ENCODE measurements around the gene WAS.

WAS gene

GRCh38 chrX:48711162-48711928 is 27.7 kb downstream of the WAS start:
- Histone ChIP-seq H3K9me3 (no peaks in the 10 kb centered on the region), H3K36me3 (replicated peaks) (peaks cover 30% of the 10 kb centered on the region), H3K27me3 (ENCODE audit: low read depth) (no peaks in the 10 kb centered on the region), H3K4me3 (no peak overlapping the region), H3K4me1 (no peaks in the 10 kb centered on the region)
- in situ Hi-C loops (cut with MboI; ENCODE audit: low sequenced_read_pairs), result no loop called here
- no peak for DNase-seq (ENCODE audit: low spot score in 2 of 2)

- in situ Hi-C loops (cut with MboI; ENCODE audit: low sequenced_read_pairs), result no loop called here
- Histone ChIP-seq H3K9me3 (no peaks in the 10 kb centered on the region), H3K4me3 (no peak overlapping the region), H3K27me3 (ENCODE audit: low read depth) (no peaks in the 10 kb centered on the region), H3K4me1 (no peaks in the 10 kb centered on the region), H3K36me3 (replicated peaks) (peaks cover 23% of the 10 kb centered on the region)
- DNase-seq (ENCODE audit: low spot score in 2 of 2), result no peak
These were observed 28.4 kb downstream of the WAS start for GRCh38 chrX:48711929-48712505.

GRCh38 chrX:48713847-48714246 is 30.2 kb downstream of the WAS start:
- Histone ChIP-seq H3K9me3 (no peaks in the 10 kb centered on the region), H3K4me1 (no peaks in the 10 kb centered on the region), H3K36me3 (replicated peaks) (peaks cover 5% of the 10 kb centered on the region; the same call in 1 of the 2 replicates), H3K4me3 (no peak overlapping the region), H3K27me3 (ENCODE audit: low read depth) (no peaks in the 10 kb centered on the region)
- in situ Hi-C loops (cut with MboI; ENCODE audit: low sequenced_read_pairs), result no loop called here
- no peak for DNase-seq (ENCODE audit: low spot score in 2 of 2)

GRCh38 chrX:48714573-48714972 is 31.0 kb downstream of the WAS start:
- no peak for DNase-seq (ENCODE audit: low spot score in 2 of 2)
- Histone ChIP-seq H3K27me3 (ENCODE audit: low read depth) (no peaks in the 10 kb centered on the region), H3K4me1 (no peaks in the 10 kb centered on the region), H3K36me3 (replicated peaks) (no peaks in the 10 kb centered on the region), H3K9me3 (no peaks in the 10 kb centered on the region), H3K4me3 (no peak overlapping the region)
- in situ Hi-C loops (cut with MboI; ENCODE audit: low sequenced_read_pairs), result no loop called here

- Histone ChIP-seq H3K9me3 (no peaks in the 10 kb centered on the region), H3K36me3 (replicated peaks) (no peaks in the 10 kb centered on the region), H3K27me3 (ENCODE audit: low read depth) (no peaks in the 10 kb centered on the region), H3K4me3 (no peak overlapping the region), H3K4me1 (no peaks in the 10 kb centered on the region)
- in situ Hi-C loops (cut with MboI; ENCODE audit: low sequenced_read_pairs), result no loop called here
- DNase-seq (ENCODE audit: low spot score in 2 of 2), result no peak
These were observed 31.5 kb downstream of the WAS start for GRCh38 chrX:48715072-48715471.

GRCh38 chrX:48715876-48716502 is 32.4 kb downstream of the WAS start:
- no peak overlapping the region for H3K4me3 ChIP-seq
- no peak for DNase-seq (ENCODE audit: low spot score in 2 of 2)
- no peaks in the 10 kb centered on the region for H3K9me3 ChIP-seq
- in situ Hi-C loops (cut with MboI; ENCODE audit: low sequenced_read_pairs), result no loop called here
- H3K27me3 ChIP-seq (ENCODE audit: low read depth), result no peaks in the 10 kb centered on the region
- no peaks in the 10 kb centered on the region for H3K36me3 ChIP-seq (replicated peaks)
- H3K4me1 ChIP-seq, result no peaks in the 10 kb centered on the region

GRCh38 chrX:48719958-48720357 is 36.4 kb downstream of the WAS start:
- in situ Hi-C loops (cut with MboI; ENCODE audit: low sequenced_read_pairs), result no loop called here
- DNase-seq (ENCODE audit: low spot score in 2 of 2), result no peak
- no peaks in the 10 kb centered on the region for H3K36me3 ChIP-seq (replicated peaks)

GRCh38 chrX:48720577-48721250 is 37.1 kb downstream of the WAS start:
- Histone ChIP-seq H3K4me3 (no peak overlapping the region), H3K4me1 (no peaks in the 10 kb centered on the region), H3K9me3 (no peaks in the 10 kb centered on the region), H3K36me3 (replicated peaks) (no peaks in the 10 kb centered on the region), H3K27me3 (ENCODE audit: low read depth) (no peaks in the 10 kb centered on the region)
- in situ Hi-C loops (cut with MboI; ENCODE audit: low sequenced_read_pairs), result no loop called here
- DNase-seq (ENCODE audit: low spot score in 2 of 2), result no peak

More at GRCh38 chrX:48719958-48720357, 36.4 kb downstream of the WAS start:
- Histone ChIP-seq H3K4me1 (no peaks in the 10 kb centered on the region), H3K4me3 (no peak overlapping the region), H3K27me3 (ENCODE audit: low read depth) (no peaks in the 10 kb centered on the region), H3K9me3 (no peaks in the 10 kb centered on the region)

- in situ Hi-C loops (cut with MboI; ENCODE audit: low sequenced_read_pairs), result no loop called here
- H3K9me3 ChIP-seq, result no peaks in the 10 kb centered on the region
- no peaks in the 10 kb centered on the region for H3K27me3 ChIP-seq (ENCODE audit: low read depth)
These were observed 38.3 kb downstream of the WAS start for GRCh38 chrX:48721916-48722315.

GRCh38 chrX:48726596-48726995 is 43.0 kb downstream of the WAS start:
- no peaks in the 10 kb centered on the region for H3K36me3 ChIP-seq (replicated peaks)
- no peaks in the 10 kb centered on the region for H3K9me3 ChIP-seq
- no peak overlapping the region for H3K4me3 ChIP-seq
- no peak for DNase-seq (ENCODE audit: low spot score in 2 of 2)
- in situ Hi-C loops (cut with MboI; ENCODE audit: low sequenced_read_pairs), result no loop called here
- H3K27me3 ChIP-seq (ENCODE audit: low read depth), result no peaks in the 10 kb centered on the region
- no peaks in the 10 kb centered on the region for H3K4me1 ChIP-seq

More at GRCh38 chrX:48721916-48722315, 38.3 kb downstream of the WAS start:
- Histone ChIP-seq H3K4me3 (no peak overlapping the region), H3K36me3 (replicated peaks) (no peaks in the 10 kb centered on the region), H3K4me1 (no peaks in the 10 kb centered on the region)
- no peak for DNase-seq (ENCODE audit: low spot score in 2 of 2)

- Histone ChIP-seq H3K4me3 (no peak overlapping the region), H3K9me3 (no peaks in the 10 kb centered on the region), H3K27me3 (ENCODE audit: low read depth) (no peaks in the 10 kb centered on the region), H3K4me1 (no peaks in the 10 kb centered on the region), H3K36me3 (replicated peaks) (no peaks in the 10 kb centered on the region)
- in situ Hi-C loops (cut with MboI; ENCODE audit: low sequenced_read_pairs), result no loop called here
- DNase-seq (ENCODE audit: low spot score in 2 of 2), result no peak
These were observed 45.1 kb downstream of the WAS start for GRCh38 chrX:48728653-48729052.

- peak overlapping the region; percentile 58 for H3K4me3 ChIP-seq
- in situ Hi-C loops (cut with MboI; ENCODE audit: low sequenced_read_pairs), result no loop called here
- no peaks in the 10 kb centered on the region for H3K9me3 ChIP-seq
- no peak for DNase-seq (ENCODE audit: low spot score in 2 of 2)
- H3K4me1 ChIP-seq, result peaks cover 7% of the 10 kb centered on the region
- no peaks in the 10 kb centered on the region for H3K36me3 ChIP-seq (replicated peaks)
- no peaks in the 10 kb centered on the region for H3K27me3 ChIP-seq (ENCODE audit: low read depth)
These were observed 52.7 kb downstream of the WAS start for GRCh38 chrX:48736303-48736702.

- in situ Hi-C loops (cut with MboI; ENCODE audit: low sequenced_read_pairs), result no loop called here
- H3K9me3 ChIP-seq, result no peaks in the 10 kb centered on the region
- H3K4me1 ChIP-seq, result peaks cover 7% of the 10 kb centered on the region
- no peak for DNase-seq (ENCODE audit: low spot score in 2 of 2)
- no peaks in the 10 kb centered on the region for H3K27me3 ChIP-seq (ENCODE audit: low read depth)
- H3K36me3 ChIP-seq (replicated peaks), result no peaks in the 10 kb centered on the region
- H3K4me3 ChIP-seq, result peak overlapping the region; percentile 58
These were observed 53.2 kb downstream of the WAS start for GRCh38 chrX:48736878-48737212.

Measured in HAP-1 (cell line).